DMS53 (cell line): Measurements from ENCODE around the gene CIDEA.
"Not testable (repeated sequence)": the region's sequence is repeated elsewhere in the genome, so short reads cannot be mapped to it uniquely, and the experiment has no call there.

Source experiments
- DNase-seq: peaks from one replicate; lab custom pipeline; 2025; lab: John Stamatoyannopoulos, UW

The CIDEA gene

DNA sequence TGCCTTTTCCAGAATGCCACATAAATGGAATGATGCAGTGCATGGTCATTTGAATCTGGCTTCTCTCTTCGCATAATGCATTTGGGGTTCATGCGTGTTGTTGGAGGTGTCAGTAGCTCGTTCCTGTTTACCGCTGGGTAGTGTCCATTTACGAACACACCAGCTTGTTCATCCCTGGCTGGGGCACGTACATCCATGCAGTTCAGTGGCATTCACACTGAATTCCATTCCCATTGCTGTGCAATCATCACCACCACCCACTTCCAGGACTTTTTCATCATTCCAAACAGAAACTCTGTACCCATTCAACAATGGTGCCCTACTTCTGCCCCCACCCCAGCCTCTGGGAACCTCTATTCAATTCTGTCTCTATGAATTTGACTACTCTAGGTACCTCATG, 14.7 kb upstream of the CIDEA start:
- DNase-seq: no peak

DNA sequence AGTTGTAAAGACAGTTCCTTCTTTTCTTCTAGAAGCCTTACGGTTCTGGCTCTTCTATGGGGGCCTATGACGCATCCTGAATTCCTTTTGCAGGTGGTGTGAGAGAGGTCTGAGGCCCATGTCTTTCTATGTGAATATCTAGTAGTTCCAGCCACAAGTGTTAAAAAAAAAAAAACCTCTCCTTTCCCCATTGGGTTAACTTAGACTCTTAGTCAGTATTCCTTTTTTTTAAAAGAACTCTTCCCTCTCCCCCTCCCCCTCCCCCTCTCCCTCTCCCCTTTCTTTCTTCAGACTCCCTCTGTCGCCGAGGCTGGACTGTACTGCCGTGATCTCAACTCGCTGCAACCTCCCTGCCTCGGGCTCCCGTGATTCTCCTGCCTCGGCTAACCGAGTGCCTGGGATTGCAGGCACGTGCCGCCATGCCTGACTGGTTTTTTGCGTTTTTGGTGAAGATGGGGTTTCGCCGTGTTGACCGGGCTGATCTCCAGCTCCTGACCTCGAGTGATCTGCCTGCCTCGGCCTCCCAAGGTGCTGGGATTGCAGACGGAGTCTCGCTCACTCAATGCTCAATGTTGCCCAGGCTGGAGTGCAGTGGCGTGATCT, 11.4 kb upstream of the CIDEA start:
- DNase-seq: no peak

DNA sequence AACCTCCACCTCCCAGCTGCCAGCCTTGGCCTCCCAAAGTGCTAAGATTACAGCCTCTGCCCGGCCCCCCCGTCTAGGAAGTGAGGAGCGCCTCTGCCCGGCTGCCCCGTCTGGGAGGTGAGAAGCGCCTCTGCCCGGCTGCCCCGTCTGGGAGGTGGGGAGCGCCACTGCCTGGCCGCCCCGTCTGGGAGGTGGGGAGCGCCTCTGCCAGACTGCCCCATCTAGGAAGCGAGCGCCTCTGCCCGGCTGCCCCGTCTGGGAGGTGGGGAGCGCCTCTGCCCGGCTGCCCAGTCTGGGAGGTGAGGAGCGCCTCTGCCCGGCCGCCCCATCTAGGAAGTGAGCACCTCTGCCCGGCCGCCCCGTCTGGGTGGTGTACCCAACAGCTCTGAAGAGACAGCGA, 10.9 kb upstream of the CIDEA start:
- not testable (repeated sequence) for DNase-seq

- DNase-seq: no peak
Measured at GRCh38 chr18:12245793-12246135, 8.4 kb upstream of the CIDEA start.

DNA sequence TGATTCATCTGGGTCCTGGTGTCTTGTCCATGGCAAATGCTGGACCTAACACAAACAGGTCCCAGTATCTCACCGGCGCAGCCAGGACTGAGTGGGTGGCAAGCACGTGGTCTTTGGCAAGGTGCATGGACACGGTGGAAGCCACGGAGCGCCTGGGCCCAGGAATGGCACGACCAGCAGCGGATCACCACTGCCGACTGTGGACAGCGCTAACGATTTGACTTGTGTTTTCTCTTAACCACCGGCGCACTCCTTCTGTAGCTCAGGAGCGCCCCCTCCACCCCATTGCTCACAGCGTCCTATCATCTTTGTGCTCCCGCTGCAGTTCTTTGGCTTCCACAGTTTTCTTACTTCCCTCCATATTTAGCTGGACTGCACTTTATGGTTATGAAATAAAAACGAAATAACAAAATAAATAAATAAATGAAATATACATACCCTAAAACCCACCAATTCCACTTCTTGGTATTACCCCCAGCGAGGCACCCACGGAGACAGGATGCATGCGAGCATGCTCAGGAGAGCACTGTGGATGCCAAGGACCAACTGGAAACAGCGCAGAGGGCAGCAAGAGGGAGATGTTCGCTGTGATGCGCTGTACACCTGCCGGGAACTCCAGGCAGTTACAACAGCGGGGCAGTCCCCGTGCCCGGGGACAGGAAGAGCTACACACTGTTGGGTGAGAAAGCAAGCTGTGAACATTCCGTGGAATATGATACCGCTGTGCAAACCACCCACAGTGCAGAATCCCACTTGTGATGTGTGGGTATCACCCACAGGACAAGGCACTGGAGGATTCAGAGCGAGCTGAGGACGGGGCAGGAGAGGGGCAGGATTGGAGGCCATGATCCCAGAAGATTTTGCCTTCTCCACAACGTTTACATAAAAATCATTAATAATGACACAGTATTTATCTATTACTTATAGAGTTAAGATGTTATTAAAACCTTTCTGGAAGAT, 7.0 kb upstream of the CIDEA start:
- no peak for DNase-seq

- no peak for DNase-seq
Measured at GRCh38 chr18:12247946-12248345, 6.2 kb upstream of the CIDEA start.

DNA sequence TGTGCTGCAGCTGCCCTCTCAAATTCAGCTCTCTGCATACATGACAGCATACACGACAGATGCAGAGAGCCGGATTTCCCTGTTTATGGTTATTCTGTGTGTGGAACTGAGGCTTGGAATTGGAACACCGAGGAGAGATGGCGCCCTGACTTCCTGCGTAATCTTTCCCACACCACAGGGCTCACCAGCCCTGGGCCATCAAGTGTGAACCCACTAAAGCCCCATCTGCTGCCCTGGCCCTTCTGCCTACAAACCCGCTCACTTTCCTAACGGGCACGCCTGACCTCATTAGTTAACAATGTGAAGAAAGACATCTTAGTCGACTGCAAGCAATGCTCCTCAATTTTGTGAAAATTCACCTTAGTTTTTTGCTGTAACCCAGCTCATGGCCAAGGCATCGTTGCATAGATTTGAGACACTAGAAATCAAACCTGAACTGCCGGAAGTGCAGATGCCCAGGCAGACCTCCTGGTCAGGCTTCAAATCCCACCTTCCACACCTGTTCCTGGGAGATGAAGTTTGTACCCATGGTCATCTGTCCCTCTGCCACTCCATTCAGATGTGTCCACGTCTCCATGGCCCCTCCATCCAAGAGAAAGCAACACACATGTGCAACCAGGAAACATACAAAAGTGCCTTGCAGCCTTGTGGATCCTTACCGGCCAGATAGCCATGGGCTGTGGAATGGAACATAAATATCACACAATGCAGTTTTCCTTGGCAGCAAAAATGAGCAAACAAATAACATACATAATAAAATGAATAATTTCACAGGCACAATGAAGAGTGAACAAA, 5.0 kb upstream of the CIDEA start:
- no peak for DNase-seq

DNA sequence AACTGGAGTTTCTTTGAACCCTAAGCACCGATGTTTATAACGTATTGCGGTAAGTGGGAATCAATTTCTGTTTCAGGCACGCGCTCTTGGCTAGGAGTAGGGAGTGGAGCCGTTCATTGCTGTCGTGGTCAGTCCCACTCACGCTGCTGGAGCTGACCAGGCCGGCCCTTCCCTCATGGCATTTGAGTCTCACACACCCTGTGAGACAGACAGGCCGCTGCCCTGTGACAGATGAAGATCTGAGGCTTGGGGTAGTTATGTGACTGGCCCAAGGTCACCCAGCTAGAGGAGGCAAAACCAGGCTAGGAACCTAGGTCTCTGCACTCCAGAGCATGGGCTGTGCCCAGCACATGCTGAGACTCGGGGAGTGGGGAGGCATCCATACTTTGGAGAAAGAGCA, 2.9 kb upstream of the CIDEA start:
- DNase-seq: no peak

DNA sequence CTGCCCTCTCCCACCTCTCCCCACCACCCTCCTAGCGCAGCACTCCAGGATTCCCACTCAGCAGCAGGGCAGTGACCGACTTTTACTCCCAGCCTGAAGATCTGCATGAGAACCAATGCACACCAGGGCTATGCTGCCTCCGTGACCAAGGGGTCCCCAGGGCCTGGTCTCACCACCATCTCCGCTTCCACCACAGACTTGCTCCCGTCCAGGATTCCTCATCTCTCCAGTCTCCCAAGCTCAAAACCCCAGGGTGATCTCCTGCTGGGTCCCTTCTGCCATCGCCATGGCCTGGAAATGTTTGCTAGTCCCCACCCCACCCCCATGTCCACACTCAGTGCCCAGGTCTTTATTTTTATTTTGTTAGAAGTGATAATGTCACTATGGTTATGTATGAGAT, 2.1 kb upstream of the CIDEA start:
- no peak for DNase-seq

- peak; percentile 44 for DNase-seq
Measured at GRCh38 chr18:12253027-12253426, 1.1 kb upstream of the CIDEA start.

GRCh38 chr18:12253663-12254135, 462 bp upstream of the CIDEA start:
- peak; percentile 75 for DNase-seq

DNA sequence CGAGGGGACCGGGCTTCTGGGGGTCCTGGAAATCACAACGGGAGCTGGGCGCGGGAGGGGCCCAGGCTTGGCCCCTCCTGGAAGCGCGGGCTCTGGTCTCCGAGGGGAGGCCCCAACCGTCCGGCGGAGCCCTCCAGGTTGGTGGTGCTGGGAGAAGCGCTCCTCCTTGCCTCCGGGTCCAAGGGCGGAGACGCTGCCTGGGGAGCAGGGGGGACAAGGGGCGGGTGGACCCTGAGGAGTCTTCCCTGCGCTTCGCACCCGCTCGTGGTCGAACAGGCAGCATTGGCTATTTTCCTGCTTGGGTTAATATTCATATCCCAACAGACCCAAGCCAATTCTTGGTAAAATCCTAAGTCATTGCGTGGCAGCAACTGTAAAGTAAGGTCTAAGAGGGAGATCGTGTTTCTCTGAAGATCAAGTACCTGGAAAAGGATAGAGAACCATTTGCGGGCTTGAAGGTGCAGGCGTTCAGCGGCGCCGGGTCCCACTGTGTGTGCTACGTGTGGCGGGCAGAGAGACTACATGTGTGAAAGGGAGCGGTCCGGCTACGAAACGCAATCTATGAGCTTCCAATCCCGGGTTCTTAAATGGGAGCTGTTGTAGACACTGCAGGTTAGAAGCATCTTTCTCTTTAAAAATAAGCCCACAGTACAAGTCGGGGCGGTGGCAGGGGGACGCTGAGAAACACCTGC, 805 bp downstream of the CIDEA start:
- no peak for DNase-seq

DNA sequence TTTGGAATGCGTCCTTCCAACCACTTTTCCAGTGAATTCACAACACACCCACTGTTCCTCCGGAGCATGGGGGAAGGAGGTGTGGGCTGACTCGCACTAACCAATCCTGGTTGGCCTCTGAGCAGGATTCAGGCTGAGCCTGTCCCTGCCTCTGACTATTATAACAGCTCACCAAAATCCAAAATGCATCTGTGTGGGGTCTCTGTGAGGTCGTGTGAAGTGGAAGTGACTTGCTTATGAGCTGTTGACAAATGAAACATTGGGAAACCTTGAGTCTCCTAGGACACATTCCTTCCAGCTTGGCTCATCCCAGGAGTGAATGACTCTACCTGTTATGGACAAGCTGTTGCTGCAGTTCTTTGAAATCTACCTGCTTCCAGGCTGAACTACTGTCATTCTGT, 1.5 kb downstream of the CIDEA start:
- no peak for DNase-seq

DNA sequence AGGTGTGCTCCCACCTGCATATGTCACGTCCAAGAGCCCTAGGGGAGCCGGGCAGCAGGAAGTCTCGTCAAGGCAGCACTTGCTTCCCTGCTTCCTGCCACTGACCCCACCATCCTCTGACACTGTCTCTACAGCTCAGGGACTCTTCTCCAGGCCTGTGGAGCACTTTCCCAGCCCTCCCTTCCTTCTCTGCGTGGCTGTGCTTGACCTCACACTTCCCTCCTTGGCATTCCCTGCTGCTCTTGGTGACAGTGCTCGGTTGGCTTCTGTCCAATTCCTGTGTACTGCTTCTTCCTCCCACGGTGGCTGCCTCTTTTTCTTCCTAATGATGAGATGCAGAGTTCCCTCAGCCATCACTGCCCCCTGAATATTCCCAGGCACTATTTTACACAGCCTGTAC, 2.8 kb downstream of the CIDEA start:
- DNase-seq: no peak

GRCh38 chr18:12257996-12258718, 4.0 kb downstream of the CIDEA start:
- DNase-seq: no peak

DNA sequence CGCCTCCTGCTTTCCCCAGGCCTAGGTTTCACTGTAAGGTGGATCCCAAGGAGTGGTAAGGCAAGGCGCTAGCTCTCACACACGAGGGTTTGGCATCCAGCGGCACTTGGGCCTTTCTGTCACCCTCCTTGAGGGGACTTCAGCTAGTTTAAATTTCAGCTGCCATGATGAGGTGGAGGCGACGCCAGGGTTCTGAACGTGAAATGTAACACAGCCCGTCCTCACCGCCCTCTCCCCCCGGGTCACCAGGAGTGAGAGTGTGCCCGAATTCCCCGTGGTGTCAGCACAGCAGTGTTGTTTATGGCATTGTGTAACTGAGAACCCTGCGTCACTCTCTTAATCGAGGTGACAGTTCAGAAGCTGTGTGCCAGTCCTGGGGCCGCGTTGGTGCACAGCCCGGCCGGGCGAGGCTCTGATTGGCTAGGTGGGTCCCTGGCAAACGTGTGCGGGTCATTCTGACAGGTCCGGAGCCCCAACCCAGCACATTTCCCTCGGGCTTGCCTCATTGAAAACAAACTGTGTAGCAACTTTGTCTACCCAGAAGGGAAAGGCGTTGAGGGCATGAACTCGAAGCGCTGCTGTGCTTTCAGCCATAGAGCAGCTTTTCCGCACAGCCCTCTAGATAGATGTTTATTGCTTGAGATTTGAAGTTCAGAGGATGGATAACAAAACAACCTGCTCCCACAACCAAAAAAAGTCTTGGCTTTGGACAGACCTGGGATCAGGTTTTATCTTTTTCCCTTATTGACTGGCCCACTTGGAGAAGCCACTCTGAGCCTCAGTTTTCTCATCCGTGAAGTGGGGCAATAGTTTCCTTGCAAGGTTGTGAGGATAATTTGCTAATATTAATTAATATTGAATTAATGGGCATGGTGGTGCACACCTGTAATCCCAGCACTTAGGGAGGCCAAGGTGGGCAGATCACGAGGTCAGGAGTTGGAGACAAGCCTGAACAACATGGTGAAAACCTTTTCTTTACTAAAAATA, 4.9 kb downstream of the CIDEA start:
- no peak for DNase-seq

DNA sequence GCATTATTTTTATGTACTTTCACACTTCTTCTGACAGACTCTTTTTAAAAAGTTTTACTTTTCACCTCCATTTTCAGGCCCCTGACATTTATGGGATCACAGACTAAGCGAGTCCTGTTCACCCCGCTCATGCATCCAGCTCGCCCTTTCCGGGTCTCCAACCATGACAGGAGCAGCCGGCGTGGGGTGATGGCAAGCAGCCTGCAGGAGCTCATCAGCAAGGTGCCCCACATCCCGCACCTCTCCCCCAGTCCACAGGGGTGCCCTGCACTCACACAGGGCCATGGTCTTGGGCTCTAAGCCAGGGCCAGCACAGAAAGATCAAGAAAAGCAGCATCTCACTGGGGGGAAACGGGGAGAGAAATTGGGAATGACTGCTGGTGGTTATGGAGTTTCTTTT, 8.6 kb downstream of the CIDEA start:
- DNase-seq: no peak

- no peak for DNase-seq
Measured at GRCh38 chr18:12264864-12265263, 10.7 kb downstream of the CIDEA start.

DNA sequence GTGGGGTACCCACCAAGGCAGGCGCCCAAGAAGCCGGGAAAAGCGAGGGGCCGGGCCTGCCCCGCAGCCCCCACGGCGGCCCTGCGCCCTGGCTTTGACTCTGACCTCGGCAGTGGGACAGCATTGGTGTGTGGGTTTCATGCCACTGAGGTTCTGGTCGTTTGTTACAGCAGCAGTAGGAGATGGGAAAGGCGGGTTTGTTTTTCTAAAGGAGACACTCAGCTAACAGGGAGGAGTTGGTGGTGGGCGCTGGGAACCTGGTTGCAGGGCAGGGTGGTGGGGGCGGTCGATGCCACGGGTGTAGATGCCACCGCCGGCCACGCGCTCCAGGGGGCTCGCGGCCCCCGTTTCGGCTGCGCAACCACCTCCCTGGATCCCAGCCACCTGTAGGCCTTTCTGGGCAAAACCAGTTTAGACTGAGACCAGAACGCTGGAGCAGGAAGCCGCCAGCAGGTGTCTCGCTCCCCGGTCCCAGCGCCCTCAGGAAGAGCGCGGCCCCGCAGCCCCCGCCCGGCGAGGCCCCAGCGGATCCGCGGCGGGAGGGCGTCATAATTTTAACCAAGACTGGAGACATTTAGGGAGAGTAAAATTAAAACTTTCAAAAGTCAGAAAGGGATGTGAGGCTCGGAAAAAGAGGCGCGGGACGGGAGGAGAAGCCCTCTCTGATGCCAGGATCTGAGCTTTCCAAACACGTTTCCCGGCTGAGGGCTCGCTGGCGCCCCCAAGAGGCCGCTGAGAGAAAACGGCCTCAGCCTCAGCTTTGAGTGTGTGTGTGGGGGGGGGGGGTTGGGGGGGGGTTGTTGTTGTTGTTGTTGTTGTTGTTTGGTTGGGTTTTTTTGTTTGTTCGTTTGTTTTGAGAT, 17.4 kb downstream of the CIDEA start:
- peak; percentile 96 for DNase-seq
